NCI-H146 treated with DMSO at 0.1 percent for 48 hours (cell line): ENCODE results near the gene XRCC3.

Source experiments
- DNase-seq: peaks from one replicate; lab custom pipeline; 2025; ENCODE audit not compliant: unreplicated experiment; lab: John Stamatoyannopoulos, UW

Gene XRCC3

DNA sequence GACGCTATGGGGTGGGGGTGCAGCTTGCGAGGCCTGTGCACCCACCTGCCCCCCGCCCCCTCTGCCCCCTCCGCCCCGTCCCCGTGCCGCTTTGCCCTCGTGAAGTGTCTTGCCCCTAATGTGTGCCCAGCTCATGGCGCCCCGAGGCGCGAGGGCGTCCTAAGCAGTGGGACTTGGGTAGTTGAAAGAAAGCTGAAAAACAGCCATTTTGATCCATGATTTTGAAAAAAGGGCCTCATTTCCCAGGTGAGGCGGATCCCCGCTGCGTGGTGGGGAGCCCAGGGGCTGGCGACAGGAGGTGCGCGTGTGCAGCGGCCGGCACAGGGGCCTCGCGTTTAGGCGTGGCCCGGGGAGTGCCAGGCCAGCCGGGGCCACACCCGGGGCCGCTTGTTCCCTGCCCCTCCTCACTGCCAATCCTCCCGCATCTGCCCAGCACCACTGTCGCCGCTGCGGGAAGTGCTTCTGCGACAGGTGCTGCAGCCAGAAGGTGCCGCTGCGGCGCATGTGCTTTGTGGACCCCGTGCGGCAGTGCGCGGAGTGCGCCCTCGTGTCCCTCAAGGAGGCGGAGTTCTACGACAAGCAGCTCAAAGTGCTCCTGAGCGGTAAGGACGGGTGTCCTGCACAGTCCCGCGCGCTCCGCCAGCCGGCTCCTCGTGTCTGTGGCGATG, 12.2 kb upstream of the XRCC3 start:
- no peak for DNase-seq

DNA sequence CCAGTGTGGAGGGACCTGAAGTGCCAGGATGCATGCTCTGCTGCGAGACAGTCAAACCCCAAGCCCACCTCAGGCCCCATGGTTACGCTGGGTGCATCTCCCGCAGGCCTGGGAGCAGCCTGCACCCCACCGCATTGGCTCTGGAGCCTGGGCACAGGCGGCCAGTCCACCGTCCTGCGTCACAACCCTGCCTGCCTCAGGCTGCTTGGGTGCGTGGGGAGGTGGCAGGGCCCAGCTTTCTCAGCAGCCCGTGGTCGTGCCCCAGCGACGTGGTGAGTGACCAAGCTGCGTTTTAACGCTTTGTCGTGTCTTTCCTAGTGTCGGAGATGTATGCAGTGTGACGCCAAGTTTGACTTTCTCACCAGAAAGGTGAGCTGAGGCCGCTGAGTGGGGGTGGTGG, 11.2 kb upstream of the XRCC3 start:
- DNase-seq = no peak

DNA sequence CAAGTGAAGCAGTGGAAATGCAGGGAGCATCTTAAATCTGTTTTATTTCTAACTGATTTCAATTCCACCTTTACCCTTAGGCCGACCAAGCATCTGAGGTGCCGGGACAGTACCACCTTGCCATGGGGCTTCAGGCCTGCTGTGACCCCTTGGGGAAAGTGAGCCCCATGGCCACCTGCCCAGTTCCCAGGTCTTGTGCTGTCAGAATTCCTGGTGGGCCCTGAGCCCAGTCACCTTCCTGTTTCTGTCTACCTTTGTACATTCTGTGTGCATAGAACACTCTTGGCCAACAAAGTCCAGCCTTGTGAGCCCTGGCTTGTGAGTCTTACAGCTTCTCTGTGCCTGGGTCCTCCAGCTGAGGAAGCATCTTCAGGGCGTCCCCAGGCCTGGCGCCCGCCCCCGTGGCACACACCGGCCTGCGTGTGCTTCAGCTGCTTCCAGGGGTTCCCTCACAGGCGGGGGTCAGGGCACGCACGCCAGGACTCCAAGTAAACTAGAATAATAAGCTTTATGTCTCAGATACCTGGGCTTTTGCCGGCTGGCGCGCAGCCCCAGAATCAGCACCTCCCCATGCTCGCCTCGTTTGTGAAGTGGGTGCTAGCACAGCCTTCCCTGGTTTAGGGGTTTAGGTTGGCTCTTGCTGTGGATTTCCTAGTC, 10.6 kb upstream of the XRCC3 start:
- no peak for DNase-seq

DNA sequence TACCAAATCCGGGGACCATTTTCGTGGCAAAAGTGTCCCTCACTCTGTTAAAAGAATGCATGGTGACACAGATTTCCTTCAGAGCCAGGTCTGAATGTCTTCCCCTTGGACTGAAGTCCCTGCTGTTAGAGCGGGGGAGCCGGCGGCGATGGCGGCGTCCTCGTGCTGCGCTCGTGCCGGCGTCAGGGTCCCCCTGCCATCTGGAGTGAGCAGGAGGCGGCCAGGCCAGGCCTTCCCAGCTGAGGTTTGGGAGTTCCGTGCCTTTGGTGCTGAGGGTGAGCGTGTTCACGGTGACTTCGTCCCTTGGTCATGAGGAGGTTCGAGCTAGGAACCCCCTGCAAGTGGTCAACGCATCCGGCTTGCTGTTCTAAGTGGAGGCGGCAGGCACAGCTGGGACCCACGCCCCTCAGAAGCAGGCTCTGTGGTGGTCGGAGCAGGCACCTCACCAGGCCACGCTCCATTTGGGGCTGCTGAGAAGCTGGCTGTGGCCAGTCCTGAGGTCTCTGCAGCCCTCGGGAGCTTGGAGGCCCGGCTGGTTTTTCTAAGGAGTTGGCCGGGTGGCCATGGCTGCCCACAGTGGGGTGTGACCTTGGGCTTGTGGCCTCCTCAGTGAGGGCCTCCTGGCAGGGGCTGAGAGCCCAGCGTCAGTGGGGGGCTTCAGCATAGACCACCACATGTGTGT, 9.9 kb upstream of the XRCC3 start:
- DNase-seq = no peak

DNA sequence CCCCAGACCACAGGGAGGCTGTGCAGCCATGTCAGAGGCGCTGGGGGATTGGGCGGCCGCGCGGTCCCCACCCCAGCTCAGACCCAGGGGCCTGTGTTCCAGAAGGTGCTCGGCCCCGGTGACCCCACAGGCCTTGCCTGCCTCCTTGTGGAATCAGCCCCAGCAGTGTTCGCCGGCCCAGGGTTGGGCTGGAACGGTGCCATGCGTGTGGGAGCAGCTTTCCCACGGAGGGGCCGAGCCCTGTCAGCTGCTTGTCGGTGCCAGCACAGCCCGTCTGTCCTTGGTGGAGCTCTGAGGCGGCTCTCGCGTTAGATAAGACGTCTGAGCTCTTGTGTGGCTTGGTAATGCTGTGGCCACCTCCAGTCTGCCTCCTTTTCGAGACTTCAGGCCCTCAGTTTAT, 8.9 kb upstream of the XRCC3 start:
- no peak for DNase-seq

DNA sequence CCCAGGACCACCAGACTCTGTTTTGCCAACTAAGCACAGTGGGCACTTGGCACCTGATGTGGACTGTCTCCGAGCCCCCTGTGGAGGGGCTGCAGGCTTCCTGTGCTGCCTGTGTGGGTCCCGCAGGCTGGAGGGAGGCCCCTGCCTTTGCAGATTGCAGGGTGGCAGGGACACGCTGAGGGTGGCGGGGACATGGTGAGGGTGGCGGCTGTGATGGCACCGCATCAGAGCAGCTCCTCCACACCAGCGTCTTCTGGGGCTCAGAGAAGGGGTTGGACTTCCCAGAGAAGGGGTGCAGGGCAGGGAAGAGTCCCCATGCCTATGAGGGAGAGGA, 8.5 kb upstream of the XRCC3 start:
- DNase-seq = no peak

DNA sequence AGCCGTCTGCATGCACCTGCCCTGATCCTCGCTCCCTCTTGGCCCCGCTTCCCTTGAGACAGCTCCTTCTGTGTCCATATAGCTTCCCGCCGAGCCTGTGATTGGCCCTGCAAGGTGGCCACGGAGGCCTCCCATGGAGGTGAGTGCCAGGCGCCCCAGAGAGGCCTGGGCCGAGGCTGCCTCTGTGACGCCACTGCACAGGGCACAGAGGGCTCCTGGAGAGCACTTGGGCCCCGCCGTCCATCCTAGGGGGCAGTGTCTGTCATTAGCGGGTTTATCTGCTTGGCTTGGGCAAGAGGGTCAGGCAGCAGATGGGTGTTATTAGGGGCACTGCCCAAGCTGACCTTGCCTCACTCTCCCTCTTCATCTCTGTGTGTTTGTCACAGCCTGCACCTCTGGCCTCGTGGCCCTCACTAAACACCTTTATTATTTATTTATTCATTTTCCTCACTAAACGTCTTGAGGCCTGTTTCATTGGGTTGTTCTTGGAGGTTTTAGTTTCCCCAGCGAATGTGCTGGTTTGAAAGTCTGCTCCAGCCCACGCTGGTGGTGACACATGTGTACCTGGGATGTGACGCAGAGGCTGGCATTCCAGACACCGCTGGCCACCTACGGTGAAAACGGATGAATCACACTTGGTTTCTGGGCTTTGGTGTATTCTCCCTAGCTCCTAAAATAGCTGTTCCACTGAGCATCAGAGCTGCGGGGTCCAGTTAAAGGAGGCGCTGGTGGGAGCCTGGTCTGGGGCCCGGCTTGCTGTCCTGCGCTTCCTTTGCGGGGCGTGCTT, 6.3 kb upstream of the XRCC3 start:
- no peak for DNase-seq

DNA sequence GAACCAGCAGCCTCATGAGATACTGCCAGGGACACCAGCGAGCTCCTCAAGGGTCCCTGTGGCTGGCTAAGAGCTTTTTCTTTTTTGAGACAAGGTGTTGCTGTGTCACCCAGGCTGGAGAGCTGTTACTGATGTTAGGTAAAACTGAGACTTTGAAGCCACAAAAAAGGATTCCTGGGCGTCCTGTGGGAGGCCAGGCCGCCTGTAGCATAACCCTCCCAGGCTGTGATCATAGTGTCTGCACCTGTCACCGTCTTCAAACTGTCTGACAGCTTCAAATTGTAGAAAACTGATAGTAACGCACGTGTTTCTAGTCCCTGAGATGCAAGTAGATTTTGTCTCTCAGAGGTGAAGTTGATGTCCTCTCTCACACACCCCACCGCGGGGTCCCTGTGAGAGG, 4.5 kb upstream of the XRCC3 start:
- no peak for DNase-seq

DNA sequence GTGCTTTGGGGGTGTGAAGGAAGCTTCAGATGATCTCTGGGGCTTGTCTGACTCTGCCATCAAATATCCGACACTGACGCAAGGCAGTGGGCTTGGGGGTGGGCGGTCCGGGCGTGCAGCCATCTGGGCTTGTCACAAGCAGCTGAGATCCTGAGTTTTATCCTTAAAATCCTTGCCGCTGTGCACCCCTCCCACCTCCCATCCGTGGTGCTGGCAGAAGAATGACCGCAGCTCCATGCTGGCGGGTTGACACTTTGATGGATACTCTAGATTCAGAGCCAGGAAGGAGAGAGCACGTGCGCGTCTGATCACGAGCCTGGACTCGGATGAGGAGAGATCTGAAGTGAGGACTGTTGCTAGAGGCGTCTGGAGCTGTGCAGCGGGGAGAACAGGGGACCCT, 3.3 kb upstream of the XRCC3 start:
- DNase-seq = no peak

DNA sequence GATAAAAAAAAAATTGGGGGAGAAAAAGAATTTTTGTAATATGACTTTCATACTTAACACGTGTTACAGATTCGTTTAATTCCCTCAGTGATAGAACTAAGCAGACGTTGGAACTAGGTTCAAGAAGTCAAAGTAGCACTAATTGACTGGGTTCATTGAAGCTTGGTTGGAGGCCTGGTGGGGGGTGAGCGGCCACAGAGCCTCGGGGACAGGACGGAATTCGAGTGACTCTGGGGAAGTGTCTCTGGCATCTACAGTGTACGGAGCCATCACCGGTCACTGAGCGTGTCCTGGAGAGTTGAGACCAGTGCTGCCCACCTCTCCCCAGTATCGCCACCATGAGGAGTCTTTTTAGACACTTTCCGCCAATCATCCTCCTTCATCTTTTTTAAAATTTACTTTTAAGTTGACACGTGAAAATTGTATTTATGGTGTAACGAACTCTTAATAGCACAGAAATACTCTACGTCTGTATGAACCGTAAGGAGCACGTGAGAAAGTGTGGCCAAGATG, 1.7 kb upstream of the XRCC3 start:
- DNase-seq = no peak

DNA sequence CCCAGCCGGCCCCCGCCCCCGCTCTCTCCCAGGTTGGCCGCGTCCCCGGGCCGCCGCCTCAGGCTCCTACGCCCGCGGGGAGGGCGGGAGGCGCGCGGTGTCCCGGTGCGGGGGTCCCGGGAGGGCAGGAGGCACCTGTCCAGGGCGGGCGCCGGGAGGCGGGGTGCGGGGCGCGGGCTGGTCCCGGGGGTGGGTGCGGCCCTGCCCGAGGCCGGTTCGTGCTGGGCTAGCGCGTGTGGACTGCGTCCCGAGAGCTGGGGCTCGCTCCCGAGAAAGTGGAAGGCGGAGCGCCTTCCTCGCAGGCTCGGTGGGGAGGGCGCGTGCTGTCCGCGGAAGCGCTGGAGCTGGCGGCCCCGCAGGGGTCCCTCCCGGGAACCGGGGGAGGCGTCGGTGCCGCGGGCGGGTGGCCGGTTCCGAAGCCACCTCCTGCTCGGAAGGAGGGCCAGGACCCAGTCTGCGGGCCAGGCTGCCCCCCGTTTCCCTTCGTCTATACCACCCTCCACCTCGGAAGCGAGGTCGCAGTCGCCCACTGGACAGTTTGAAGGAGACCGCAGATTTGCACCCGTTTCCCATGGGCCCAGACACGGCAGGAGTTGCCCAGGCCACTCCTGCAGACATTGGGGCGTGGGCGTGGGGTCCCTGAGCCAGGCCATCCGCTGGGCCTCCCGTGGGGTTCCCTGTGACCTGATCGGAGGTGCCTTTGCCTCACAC, 995 bp upstream of the XRCC3 start:
- DNase-seq = no peak

DNA sequence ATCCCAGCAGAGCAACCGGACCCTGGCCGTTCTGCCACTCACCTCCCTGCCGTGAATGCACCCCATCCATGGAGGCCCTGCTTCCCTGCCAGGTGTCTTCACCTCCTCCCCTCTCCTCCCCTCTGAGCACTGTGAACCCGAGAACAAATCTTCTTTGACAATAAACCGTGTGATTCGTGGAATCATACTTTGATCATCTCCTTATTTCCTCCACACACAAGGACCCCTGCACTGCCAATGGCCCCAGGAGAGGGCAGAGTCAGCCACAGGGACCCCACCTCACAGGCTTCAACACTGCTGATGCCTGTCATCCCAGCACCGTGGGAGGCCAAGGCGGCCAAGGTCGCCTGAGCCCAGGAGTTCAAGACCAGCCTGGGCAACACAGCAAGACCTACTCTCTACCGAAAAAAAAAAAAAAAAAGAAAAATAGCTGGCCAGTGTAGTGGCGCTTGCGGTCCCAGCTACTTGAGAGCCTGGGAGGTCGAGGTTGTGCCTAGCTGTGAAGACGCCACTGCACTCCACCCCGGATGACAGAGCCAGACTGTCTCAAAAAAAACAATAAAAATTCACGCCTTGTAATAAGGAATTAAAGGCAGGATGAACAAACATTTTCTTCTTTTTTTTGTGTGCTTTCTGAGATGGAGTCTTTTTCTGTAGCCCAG, 1.1 kb downstream of the XRCC3 start:
- no peak for DNase-seq

DNA sequence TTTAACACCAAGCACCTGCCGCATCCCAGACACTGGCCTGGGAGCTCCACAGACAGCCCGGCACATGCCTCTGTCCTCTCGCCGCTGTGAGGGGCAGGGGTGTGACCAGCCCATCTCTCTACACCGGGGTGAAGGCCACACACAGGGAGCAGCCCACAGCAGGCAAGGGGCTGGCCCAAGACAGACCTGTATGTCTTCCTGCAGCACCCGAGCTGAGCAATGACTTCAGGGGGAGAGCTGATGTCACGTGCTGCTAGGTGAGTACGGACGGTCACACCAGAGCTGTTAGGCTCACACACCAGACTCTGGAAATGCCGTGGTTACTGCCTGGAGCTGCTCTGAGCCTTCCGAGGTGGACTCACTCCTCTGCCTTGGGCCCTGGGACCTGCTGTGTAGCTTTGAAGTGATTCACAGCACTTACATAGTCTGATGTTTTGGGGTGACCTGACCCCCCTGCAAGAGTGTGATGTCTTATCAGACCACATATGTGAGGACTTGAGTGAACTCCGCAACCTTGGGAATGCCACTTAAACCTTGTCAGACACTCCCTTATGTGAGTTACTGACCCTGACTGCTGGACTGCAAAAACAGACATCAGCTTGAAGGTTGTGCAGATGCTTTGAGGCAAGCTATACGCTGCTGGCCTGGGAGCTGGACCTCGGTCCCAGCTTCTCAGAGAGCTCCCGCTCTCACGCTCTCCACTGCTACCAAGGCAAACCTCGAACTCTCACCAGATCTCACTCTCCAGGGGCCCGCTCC, 1.8 kb downstream of the XRCC3 start:
- DNase-seq = no peak

DNA sequence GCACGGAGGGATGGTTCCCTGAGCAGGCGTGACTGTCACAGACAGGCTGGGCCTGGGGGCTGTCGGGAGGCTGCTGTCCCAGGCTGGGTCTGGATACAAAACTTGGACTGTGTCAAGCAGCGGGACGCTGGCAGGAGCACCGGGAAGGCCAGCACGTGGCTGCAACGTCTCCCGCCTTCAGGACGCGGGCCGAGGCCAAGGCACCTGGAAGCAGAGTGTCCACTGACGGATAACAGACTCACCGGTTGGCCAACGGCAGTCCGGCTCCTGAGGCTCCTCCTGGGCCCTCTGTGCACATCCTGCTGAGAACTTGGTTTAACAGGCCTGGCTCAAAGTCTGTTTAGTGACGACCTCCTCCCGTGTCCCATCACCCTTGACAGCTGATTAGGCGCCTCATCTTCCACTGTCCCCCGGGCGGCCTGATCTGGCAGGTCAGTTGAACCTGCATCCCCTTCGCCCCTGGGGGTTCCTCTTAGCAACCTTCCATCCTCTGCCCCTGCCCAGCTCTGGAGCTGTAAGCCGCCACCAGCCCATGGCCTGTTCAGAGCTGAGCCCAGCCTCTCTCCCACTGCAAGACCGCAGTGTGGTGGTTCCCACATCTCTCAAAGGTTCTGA, 2.5 kb downstream of the XRCC3 start:
- DNase-seq = no peak

DNA sequence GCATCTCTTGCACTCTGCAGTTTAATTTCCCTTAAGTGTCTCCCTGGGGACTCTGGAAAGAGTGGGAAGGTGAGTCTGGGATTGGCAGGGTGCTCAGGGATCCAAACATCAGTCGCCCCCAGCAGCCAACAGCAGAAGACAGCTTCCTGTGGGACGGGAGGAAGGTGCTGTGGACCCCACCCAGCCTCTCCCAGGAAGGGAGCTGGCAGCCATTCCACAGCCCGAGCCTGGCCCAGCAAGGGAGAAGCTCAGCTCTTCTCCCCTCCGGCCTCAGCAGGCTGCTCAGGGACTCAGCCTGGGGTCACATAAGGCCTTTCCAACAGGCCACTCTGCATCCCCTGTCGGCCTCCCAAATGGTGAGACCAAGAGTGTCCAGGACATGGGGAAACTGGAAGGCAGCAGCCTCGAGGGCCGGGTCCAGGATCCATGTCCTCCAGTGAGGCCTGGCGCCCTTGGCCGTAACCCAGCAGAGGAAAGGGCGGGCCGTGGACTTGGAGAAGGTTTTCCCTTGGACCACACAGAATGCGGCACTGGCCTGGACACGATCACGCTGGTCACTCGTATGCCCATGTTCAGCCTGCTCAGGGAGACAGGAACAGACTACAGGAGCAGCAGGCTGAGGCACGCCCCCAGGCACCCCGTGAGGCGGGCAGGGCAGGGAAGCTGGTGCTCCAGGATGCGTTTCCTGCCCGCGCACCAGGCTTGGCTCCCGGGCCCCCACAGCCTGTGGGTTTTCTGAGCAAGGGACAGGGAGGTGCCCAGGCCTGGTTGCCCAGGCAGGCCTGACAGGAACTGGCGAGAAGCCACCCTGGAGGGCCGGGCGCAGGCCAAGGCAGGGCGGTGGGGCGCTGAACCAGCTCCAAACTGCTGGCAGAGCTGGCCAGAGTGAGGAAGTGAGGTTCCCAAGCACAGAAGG, 3.5 kb downstream of the XRCC3 start:
- no peak for DNase-seq

DNA sequence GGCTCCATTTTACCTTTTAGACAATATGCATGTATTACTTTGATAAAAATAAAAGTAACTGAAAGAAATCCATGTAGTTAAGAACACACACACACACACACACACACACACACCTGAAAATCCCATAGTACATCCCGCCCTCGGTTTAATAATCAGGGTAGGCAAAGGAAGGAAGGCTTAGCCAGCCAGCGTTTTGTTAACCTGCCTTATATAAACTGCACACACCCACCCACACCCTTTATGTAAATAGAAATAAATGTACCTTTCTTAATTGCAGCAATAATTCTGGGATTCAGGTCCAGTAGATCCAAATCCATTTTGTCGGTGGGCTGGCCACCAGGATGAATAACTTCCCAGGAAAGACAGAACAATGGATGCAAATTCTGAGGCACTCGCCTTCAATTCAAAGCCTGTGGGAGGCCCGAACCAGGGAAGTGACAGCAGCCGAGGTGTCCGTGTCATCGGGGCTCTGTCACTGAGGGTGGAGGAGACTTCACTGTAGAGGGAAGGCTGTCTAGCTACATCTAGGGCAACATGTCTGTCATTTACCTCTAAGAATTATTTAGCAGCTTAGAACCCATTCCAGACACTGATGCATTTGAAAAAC, 4.4 kb downstream of the XRCC3 start:
- DNase-seq = no peak

DNA sequence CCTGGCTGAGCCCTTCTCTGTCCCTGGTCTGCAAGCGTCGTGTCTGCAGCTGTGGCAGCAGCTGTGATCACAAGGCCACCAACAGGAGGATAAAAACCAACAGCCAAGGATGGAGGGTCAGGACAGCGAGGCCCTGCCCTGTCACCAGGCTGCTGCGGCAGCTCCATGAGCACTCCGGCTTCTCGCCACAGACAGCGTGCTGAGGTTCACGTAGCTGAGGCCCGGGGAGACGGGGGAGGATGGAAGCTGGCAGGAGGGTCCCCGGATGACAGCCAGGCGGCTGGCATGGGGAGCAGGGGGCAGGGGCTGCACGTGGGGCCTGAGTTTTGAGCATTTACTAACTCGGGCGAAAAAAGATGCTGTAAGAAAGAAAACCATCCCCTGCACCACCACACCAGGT, 5.4 kb downstream of the XRCC3 start:
- no peak for DNase-seq

DNA sequence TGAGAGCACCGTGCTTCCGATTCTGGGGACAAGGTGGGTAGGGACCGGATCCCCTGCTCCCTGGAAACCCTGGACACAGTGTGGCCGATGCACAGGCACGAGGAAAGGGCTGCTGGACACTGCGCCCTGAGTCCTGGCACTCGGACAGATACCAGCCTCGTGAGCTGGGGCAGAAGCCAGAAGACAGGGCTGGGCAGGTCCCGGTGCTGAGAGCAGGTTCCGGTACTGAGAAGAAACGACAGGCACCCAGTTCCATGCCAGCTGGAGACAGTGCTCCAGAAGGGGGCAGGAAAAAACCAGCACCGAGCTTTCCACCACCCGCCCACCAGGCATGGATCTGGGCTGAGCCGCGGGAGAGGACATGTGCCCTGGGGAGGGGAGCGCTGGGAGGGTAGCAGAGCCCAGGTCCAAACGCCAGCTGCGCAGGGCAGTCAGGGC, 6.5 kb downstream of the XRCC3 start:
- no peak for DNase-seq
